HepG2 (cell line): ENCODE results near the gene CNGA1. TPM values are rescaled to one million over a fixed set of nuclear protein-coding genes. Genes with fewer than 3 reads are reported as not detected.

Source experiments
- ATAC-seq: fragments of 200-7000 bp; cut with Tn5 transposase; 3 replicates; pipeline ENCODE4 v1.9.1; 2020; ENCODE audit warnings: mild to moderate bottlenecking, moderate library complexity
- BruUV-seq: library from RNA; stranded (reverse); fragments of 400-500 nt; replicated peaks from 2 replicates; lab custom pipeline; 2021; lab: Mats Ljungman, UMichigan
- CTCF ChIA-PET: fragments of 300-600 bp; formaldehyde crosslinking; extraction: SDS; loops from one replicate; lab custom pipeline; 2021; ENCODE audit warnings: low total read pairs, inconsistent platforms, low intra/inter-chr PET ratio; lab: Yijun Ruan, JAX
- POLR2A ChIA-PET: fragments of 350-600 bp; sonication (Branson Sonifier 250); formaldehyde crosslinking; loops from one replicate; lab custom pipeline; 2020; ENCODE audit warnings: antibody characterized with exemption, inconsistent platforms; lab: Yijun Ruan, JAX
- DNase-seq: peaks from one replicate; pipeline ENCODE4 v3.0.0-alpha.2; 2015; ENCODE audit warnings: low spot score
- FAIRE-seq: peaks from 3 replicates; lab custom pipeline; 2011; peaks lifted over from hg19 to GRCh38; lab: Jason Lieb, UNC
- H2AFZ ChIP-seq: one replicate; pipeline ENCODE4 v1.6.1; 2011; ENCODE audit warnings: low read length, inconsistent platforms
- H3K27ac ChIP-seq: fragments of 300-600 bp; 3 replicates; pipeline ENCODE4 v1.8.0; 2011; ENCODE audit warnings: mixed run types, mild to moderate bottlenecking, mixed read lengths, low read length, inconsistent platforms; ENCODE audit not compliant: insufficient read depth; ENCODE audit errors: extremely low read length
- H3K27me3 ChIP-seq, 2 experiments: fragments of 200-600 bp in 1 of 2; 2 replicates in 1 of 2; 3 replicates in 1 of 2; pipeline versions ENCODE4 v1.6.0 to v1.8.0; 2011; ENCODE audit warnings: low read length in 2 of 2, mild to moderate bottlenecking in 2 of 2, moderate library complexity in 2 of 2, inconsistent platforms in 1 of 2; ENCODE audit not compliant: insufficient read depth in 2 of 2, control insufficient read depth in 1 of 2
- H3K36me3 ChIP-seq, 2 experiments: fragments of 200-600 bp in 1 of 2; replicated peaks in 1 of 2; 2 replicates in 1 of 2; 3 replicates in 1 of 2; pipeline versions ENCODE4 v1.5.1 to v1.8.0; 2011; ENCODE audit warnings: low read length in 2 of 2, inconsistent platforms in 1 of 2; ENCODE audit not compliant: insufficient read depth in 2 of 2, control insufficient read depth in 1 of 2
- H3K4me1 ChIP-seq: 2 replicates; pipeline ENCODE4 v1.5.1; 2012; ENCODE audit warnings: low read length, inconsistent platforms; ENCODE audit not compliant: insufficient read depth
- H3K4me2 ChIP-seq: 2 replicates; pipeline ENCODE4 v1.6.0; 2011; ENCODE audit warnings: low read depth, low read length, inconsistent platforms
- H3K4me3 ChIP-seq, 3 experiments: fragments of 200-600 bp in 1 of 3; sonication (generic), shearing (Covaris generic) in 1 of 3; replicated peaks in 1 of 3; 2 replicates each; pipeline ENCODE4 v1.5.1; 2011 to 2016; ENCODE audit warnings: low read length in 3 of 3, inconsistent platforms in 2 of 3, low read depth in 2 of 3, mild to moderate bottlenecking in 2 of 3, control low read depth in 1 of 3, mixed read lengths in 1 of 3; ENCODE audit not compliant: insufficient read depth in 1 of 3
- H3K79me2 ChIP-seq: one replicate; pipeline ENCODE4 v1.6.1; 2011; ENCODE audit warnings: low read length, inconsistent platforms; ENCODE audit not compliant: insufficient read depth
- H3K9ac ChIP-seq: 2 replicates; pipeline ENCODE4 v1.6.0; 2011; ENCODE audit warnings: mild to moderate bottlenecking, low read depth, low read length, inconsistent platforms; ENCODE audit not compliant: insufficient read depth
- H3K9me3 ChIP-seq: 2 replicates; pipeline ENCODE4 v1.5.1; 2012; ENCODE audit warnings: mild to moderate bottlenecking, low read length
- H4K20me1 ChIP-seq: 2 replicates; pipeline ENCODE4 v1.6.0; 2011; ENCODE audit warnings: inconsistent platforms, mild to moderate bottlenecking, low read length, moderate library complexity; ENCODE audit not compliant: insufficient read depth
- CBX2 ChIP-seq, 2 experiments: fragments of 200-600 bp in 1 of 2; sonication (generic); formaldehyde crosslinking in 1 of 2; IDR thresholded peaks; 2 replicates each; pipeline versions ENCODE4 v1.7.0 to v1.8.1; 2018 to 2022; ENCODE audit warnings: low read depth in 2 of 2, low read length in 1 of 2, mild to moderate bottlenecking in 1 of 2, missing genetic modification reagents in 1 of 2
- CCDC6 ChIP-seq: sonication (generic); formaldehyde crosslinking; IDR thresholded peaks from 2 replicates; pipeline ENCODE4 v1.8.1; 2022; ENCODE audit warnings: mild to moderate bottlenecking, missing genetic modification reagents, moderate library complexity
- DNMT3B ChIP-seq: conservative IDR thresholded peaks from 2 replicates; pipeline ENCODE4 v1.6.1; 2016; ENCODE audit warnings: missing biosample characterization, control low read depth
- HIVEP1 ChIP-seq: sonication (generic); formaldehyde crosslinking; IDR thresholded peaks from 2 replicates; pipeline ENCODE4 v1.4.0; 2020; ENCODE audit warnings: mild to moderate bottlenecking, missing genetic modification reagents
- JUN ChIP-seq: sonication (generic); formaldehyde crosslinking; IDR thresholded peaks from 2 replicates; pipeline ENCODE4 v1.4.0; 2020; ENCODE audit warnings: mild to moderate bottlenecking, missing genetic modification reagents
- KDM6A ChIP-seq: IDR thresholded peaks from 2 replicates; pipeline ENCODE4 v1.6.1; 2016; ENCODE audit warnings: low read depth
- MBNL3 ChIP-seq: fragments of 250-450 bp; sonication (Bioruptor Pico); conservative IDR thresholded peaks from 2 replicates; pipeline ENCODE4 v1.8.0; 2022; ENCODE audit warnings: mild to moderate bottlenecking, inconsistent platforms
- NFATC3 ChIP-seq: sonication (generic); formaldehyde crosslinking; IDR thresholded peaks from 2 replicates; pipeline ENCODE4 v1.5.1; 2020; ENCODE audit warnings: mild to moderate bottlenecking, missing genetic modification reagents
- PBX2 ChIP-seq: IDR thresholded peaks from 2 replicates; pipeline ENCODE4 v1.6.1; 2016; ENCODE audit warnings: control low read depth
- REXO4 ChIP-seq: sonication (generic); formaldehyde crosslinking; IDR thresholded peaks from 2 replicates; pipeline ENCODE4 v1.8.0; 2022; ENCODE audit warnings: missing genetic modification reagents, mild to moderate bottlenecking, borderline replicate concordance
- SNAPC2 ChIP-seq: sonication (generic); formaldehyde crosslinking; IDR thresholded peaks from 2 replicates; pipeline ENCODE4 v1.8.1; 2022; ENCODE audit warnings: mild to moderate bottlenecking, missing genetic modification reagents
- SSRP1 ChIP-seq: IDR thresholded peaks from 2 replicates; pipeline ENCODE4 v1.6.1; 2016; ENCODE audit warnings: control low read depth
- TBX3 ChIP-seq: fragments of 450-650 bp; IDR thresholded peaks from 2 replicates; pipeline ENCODE4 v1.6.1; 2017; ENCODE audit warnings: antibody characterized with exemption, mild to moderate bottlenecking, inconsistent platforms, borderline replicate concordance
- TFDP2 ChIP-seq: sonication (generic); formaldehyde crosslinking; IDR thresholded peaks from 2 replicates; pipeline ENCODE4 v1.4.0; 2020; ENCODE audit warnings: missing genetic modification reagents
- TGIF2 ChIP-seq: IDR thresholded peaks from 2 replicates; pipeline ENCODE4 v1.6.1; 2016; ENCODE audit warnings: control low read depth, missing compliant biosample characterization
- ZNF253 ChIP-seq: sonication (generic); formaldehyde crosslinking; IDR thresholded peaks from 2 replicates; pipeline ENCODE4 v1.8.0; 2022; ENCODE audit warnings: mild to moderate bottlenecking, missing genetic modification reagents, borderline replicate concordance
- ZNF572 ChIP-seq: sonication (generic); formaldehyde crosslinking; IDR thresholded peaks from 2 replicates; pipeline ENCODE4 v1.5.1; 2020; ENCODE audit warnings: mild to moderate bottlenecking, missing genetic modification reagents
- ZNF597 ChIP-seq: sonication (generic); formaldehyde crosslinking; IDR thresholded peaks from 2 replicates; pipeline ENCODE4 v1.5.0; 2020; ENCODE audit warnings: missing genetic modification reagents
- ZNF766 ChIP-seq: sonication (generic); formaldehyde crosslinking; IDR thresholded peaks from 2 replicates; pipeline ENCODE4 v1.5.0; 2020; ENCODE audit warnings: missing genetic modification reagents, borderline replicate concordance
- WGBS: methylation state at CpG from one replicate; pipeline ENCODE4 v1.1.6; 2017; ENCODE audit warnings: low lambda C conversion rate; 5-methylcytosine and 5-hydroxymethylcytosine counted together
- in situ Hi-C: cut with HindIII; loops from 2 replicates; pipeline ENCODE4 v1.10.0; 2017; ENCODE audit warnings: low pct_unique_long_range_greater_than_20kb; ENCODE audit not compliant: extremely low pct_ligation_motif_present
- intact Hi-C: fragments of 100-400 bp; cut with micrococcal nuclease; formaldehyde crosslinking; loops from one replicate; pipeline ENCODE4 v1.10.0; 2022; ENCODE audit not compliant: unreplicated experiment
- polyA plus RNA-seq, 8 experiments: library from polyadenylated mRNA; depleted of rRNA in 3 of 8; stranded (reverse) in 7 of 8; unstranded in 1 of 8; fragments of >200 nt; fragmentation: Illumina TruSeq in 4 of 8; extraction: Trizol in 4 of 8; gene quantifications; 2 replicates each; pipeline versions ENCODE4 v1.2.1 to v1.2.3, GENCODE V29; 2011 to 2016; ENCODE audit warnings: low read depth in 4 of 8, missing spikeins in 1 of 8, mixed read lengths in 1 of 8; ENCODE audit not compliant: insufficient read depth in 1 of 8
- total RNA-seq, 5 experiments: library from RNA; depleted of rRNA; stranded (reverse); fragments of >200 nt; fragmentation: Illumina TruSeq; extraction: Trizol; gene quantifications; 2 replicates each; pipeline ENCODE4 v1.2.3, GENCODE V29; 2016; ENCODE audit warnings: low read depth in 1 of 5

The CNGA1 gene
- total and polyA plus RNA-seq, 2 of the 13 experiments (the other 11 are each of a cell fraction or from before 2014, with no cell fraction given) = 0.22 to 0.40 TPM

- no peaks in the 10 kb centered on the region for H3K79me2 ChIP-seq
- 24% methylated on average over 4 of the region's 10 CpGs for WGBS
- in situ Hi-C loops = no loop called here
- TF ChIP-seq ZNF766 (no peak), TGIF2 (CRISPR knock-in tag) (no peak), ZNF597 (CRISPR knock-in tag) (no peak), DNMT3B (no peak), PBX2 (CRISPR knock-in tag) (no peak), HIVEP1 (CRISPR knock-in tag) (no peak), NFATC3 (no peak), TFDP2 (no peak), MBNL3 (CRISPR knock-in tag) (no peak), TBX3 (no peak), KDM6A (CRISPR knock-in tag) (no peak), REXO4 (CRISPR knock-in tag) (no peak), JUN (CRISPR knock-in tag) (no peak), CBX2 (IDR thresholded peaks at IDR 0.05; ENCODE audit: low read depth, low read length) (no peak), CBX2 (CRISPR knock-in tag; IDR thresholded peaks at IDR 0.05; ENCODE audit: low read depth) (no peak), ZNF572 (no peak), CCDC6 (CRISPR knock-in tag) (no peak), SSRP1 (CRISPR knock-in tag) (no peak), ZNF253 (no peak), SNAPC2 (CRISPR knock-in tag) (no peak)
- TF ChIP-seq, all 625 proteins: peak for 0
- DNase-seq (no peak), FAIRE-seq (no peak), ATAC-seq (no peak)
- no peaks in the 10 kb centered on the region for H4K20me1 ChIP-seq
- H3K9ac ChIP-seq = no peak overlapping the region
- ChIA-PET POLR2A (no interaction called here), CTCF (no interaction called here)
- no peaks in the 10 kb centered on the region for H3K27me3 ChIP-seq
- no peaks in the 10 kb centered on the region for H3K36me3 ChIP-seq
- H3K4me1 ChIP-seq = no peaks in the 10 kb centered on the region
- no peak overlapping the region for H3K4me2 ChIP-seq
- H3K27ac ChIP-seq = no peak overlapping the region
- H3K4me3 ChIP-seq = no peak overlapping the region
- BruUV-seq = no TSS peak
- no peak overlapping the region for H2AFZ ChIP-seq
- no peaks in the 10 kb centered on the region for H3K9me3 ChIP-seq
- intact Hi-C loops = no loop called here
These were observed 62.2 kb downstream of the CNGA1 start for GRCh38 chr4:47954245-47954644.
